Measurements from ENCODE around the gene KRTAP4-11.
"Not testable (repeated sequence)": the region's sequence is repeated elsewhere in the genome, so short reads cannot be mapped to it uniquely, and the experiment has no call there.

The KRTAP4-11 gene

GRCh38 chr17:41123991-41124371 lies 5.8 kb upstream of the KRTAP4-11 start, which contains the start of gene KRTAP4-12:
Gene KRTAP4-12 (minus strand): TSS chr17:41124182. CDS start chr17:41124122, 60 bp downstream.
- not testable (repeated sequence) for DNase-seq

DNA sequence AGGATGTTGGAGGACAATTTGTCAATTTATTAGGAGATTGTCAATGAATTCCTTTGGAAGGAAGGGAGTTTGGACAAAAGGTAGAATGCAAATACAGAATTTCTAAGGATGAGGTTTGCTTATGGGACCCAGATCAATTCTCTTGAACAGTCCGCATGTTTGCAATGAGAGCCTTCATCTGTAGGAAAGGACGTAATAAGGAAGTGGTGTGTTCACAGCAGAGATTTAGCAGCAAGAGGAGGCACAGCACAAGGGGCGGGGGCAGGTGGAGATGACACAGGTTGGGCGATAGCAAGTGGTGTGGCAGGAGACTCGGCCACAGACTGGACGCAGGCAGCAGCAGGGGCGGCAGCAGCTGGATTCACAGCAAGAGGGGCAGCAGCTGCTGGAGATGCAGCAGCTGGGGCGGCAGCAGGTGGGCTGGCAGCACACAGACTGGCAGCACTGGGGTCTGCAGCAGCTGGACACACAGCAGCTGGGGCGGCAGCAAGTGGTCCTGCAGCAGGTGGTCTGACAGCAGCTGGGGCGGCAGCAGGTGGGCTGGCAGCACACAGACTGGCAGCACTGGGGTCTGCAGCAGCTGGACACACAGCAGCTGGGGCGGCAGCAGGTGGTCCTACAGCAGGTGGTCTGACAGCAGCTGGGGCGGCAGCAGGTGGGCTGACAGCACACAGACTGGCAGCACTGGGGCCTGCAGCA lies 5.3 kb upstream of the KRTAP4-11 start:
- not testable (repeated sequence) for DNase-seq

- DNase-seq, result no peak
Measured at GRCh38 chr17:41121742-41122141, 3.6 kb upstream of the KRTAP4-11 start.

GRCh38 chr17:41119696-41120690 lies 1.8 kb upstream of the KRTAP4-11 start:
- not testable (repeated sequence) for DNase-seq

DNA sequence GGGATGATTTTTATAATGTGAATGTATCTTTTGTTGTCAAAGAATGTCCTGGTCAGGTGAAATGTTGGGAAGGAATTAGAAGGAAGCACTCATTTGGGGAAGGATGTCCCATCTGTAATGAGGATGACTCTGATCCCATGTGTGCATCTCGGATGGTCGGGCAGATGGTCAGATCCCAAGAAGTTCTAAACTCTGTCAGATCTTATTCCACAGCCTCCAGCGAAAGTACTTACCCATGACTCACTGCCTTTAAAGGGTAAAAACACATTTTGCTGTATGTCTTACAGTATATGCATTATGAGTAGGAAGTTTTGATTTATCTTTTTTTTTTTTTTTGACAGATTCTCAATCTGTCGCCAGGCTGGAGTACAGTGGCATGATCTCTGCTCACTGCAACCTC lies 548 bp upstream of the KRTAP4-11 start:
- no peak for DNase-seq

- DNase-seq, result no peak
Measured at GRCh38 chr17:41116297-41116696, 1.9 kb downstream of the KRTAP4-11 start.

- no peak for DNase-seq
Measured at GRCh38 chr17:41111151-41111885, 6.9 kb downstream of the KRTAP4-11 start.

DNA sequence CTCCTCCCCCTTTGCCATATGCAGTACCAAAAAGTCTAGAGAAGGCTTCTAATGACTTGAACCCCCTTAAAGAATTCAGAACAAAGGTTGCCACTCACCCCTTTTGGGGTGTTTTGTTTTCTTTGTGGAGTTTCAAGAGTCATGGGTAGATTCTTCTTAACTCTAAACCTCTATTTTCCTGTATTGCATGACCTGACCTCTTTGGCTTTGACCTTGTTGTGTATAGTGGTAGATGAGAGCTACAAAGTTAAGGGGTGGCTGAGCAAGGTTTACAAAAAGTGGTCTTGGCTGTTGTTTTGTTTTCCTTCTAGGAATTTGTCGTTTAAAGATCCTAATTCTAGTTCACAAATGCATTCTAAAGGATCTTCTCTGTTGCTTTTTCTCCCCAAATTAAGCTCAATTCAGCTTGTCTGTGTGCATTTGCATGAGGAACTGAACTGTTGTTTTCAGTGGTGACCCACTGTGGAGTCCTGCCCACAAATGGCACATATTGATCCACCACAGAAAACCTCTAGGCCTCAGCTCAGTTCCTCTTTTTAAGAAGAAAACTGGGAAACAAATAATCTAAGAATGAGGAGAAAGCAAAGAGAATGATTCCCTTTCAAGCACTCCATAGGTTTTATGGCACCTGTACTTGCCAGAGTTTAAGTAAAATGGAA lies 9.3 kb downstream of the KRTAP4-11 start:
- DNase-seq, result not testable (repeated sequence)

DNA sequence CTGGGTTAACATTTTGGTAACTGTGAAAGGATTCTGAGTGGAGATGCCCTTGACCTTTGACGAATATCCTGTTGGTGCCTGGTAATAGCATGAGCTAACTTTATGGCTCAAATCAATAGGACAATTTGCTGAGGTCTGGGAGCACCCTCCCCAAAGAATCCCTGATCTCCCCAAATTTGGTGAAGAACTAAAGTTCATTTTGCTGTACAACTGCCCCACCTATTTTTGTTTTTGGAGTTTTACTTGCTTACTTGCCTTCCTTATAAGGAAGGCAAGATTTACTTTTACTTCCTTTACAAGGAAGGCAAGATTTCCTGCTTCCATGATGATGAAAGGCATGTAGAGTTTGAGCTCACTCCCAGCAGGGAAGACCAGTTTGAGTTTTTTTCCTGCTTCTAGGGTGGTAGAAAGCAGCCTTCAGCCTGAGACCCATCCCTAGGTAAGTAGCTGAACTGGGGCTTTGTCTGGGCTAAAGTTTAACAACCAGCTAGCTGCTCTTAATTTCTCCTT lies 10.2 kb downstream of the KRTAP4-11 start:
- no peak for DNase-seq

- DNase-seq, result not testable (repeated sequence)
Measured at GRCh38 chr17:41105347-41105746, 12.8 kb downstream of the KRTAP4-11 start, which contains the start of gene KRTAP4-9. Gene KRTAP4-9 (plus strand): TSS chr17:41105389. CDS start chr17:41105389, 0 bp downstream.

DNA sequence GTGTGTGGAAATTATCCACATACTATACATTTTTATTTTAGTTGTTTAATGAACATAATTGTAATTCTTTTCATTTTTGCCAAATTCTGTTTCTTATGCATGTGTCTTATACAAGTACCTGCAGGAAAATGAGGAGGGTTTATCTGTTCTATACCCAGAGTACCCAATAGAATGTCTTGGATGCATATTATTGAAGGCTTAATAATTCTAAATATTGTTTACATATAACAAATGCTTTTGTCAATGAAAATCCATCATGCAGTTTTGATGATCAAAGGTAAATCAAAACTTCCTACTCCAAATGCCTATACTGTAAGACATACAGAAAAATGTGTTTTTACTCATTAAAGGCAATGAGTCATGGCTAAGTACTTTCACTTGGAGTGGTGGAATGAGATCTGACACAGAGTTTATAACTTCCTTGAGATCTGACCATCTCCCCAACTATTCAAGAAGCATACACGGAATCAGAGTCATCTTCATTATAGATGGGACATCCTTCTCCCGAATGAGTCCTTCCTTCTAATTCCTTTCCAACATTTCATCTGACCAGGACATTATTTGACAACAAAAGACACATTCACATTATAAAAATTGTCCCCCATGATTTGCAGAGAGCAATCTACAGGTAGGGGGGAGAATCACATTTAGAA lies 13.7 kb downstream of the KRTAP4-11 start:
- DNase-seq, result not testable (repeated sequence)

GRCh38 chr17:41103896-41104295 lies 14.3 kb downstream of the KRTAP4-11 start:
- DNase-seq, result no peak

- no peak for DNase-seq
Measured at GRCh38 chr17:41101586-41102259, 16.4 kb downstream of the KRTAP4-11 start, which contains the start of gene KRTAP4-16. Gene KRTAP4-16 (minus strand): TSS chr17:41102209. CDS start chr17:41102209, 0 bp downstream.

DNA sequence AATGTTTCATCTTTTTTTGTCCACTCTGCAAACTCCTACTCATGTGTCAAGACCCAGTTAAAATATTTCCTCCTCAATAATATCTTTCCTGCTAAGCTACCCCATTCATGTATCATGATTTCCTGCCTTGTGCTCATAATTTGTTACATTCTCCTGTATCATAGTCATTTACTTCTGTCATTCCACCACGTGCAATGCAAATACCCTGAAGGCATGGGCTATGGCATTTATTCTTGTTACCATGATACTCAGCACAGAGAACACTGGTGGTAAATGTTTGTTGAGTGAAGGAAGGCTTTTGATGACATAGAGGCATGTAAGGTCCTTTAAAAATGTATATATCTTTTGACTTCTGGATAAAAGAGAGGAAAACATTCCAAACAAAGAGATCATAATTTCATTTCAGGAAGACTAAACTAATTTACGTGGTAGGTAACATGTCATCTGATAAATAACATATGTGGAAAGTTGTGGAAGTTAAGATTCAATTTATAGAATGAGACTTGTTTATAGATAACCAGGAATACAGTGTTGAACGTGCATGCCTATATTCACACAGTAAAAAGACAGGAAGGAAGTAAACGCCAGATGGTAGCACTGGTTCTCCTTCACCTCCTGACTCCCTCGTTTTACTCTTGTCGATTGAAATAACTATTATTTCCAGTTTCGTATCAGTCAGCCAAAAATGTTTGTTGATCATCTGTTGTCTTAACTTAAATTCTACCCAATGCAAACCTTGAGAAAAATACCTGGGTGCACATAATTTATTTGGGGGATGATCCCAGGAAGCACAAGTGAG lies 18.3 kb downstream of the KRTAP4-11 start:
- DNase-seq, result not testable (repeated sequence)

DNA sequence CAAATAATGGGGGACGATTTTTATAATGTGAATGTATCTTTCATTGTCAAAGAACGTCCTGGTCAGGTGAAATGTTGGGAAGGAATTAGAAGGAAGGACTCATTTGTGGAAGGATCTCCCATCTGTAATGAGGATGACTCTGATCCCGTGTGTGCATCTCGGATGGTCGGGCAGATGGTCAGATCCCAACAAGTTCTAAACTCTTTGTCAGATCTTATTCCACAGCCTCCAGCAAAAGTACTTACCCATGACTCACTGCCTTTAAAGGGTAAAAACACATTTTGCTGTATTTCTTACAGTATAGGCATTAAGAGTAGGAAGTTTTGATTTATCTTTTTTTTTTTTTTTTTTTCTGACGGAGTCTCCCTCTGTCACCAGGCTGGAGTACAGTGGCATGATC lies 19.7 kb downstream of the KRTAP4-11 start:
- no peak for DNase-seq

DNA sequence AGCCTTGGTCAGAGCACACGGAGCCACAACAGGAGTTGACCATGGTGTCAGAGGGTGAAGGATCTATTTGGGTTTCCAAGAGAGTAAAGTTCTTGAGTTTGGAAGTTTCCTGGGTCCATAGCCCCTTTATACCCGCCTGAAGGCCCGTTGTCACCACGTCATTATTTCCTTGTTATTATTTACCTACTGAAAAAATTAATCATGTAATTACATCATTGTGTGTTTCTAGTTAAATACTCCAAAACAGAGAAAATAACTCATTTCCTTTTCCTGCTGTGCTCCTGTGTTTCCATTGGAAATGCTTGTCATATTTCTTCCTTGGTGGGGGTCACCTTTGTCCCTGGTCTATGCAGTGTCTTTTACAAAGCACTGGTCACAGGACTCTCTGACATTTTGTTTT lies 20.1 kb downstream of the KRTAP4-11 start, which contains the start of gene KRTAP4-8:
KRTAP4-8 (minus strand) TSS at position 101 of the 400 bp plus-strand sequence; CDS start at position 43, 58 bp downstream.
- DNase-seq, result no peak

- no peak for DNase-seq
Measured at GRCh38 chr17:41096055-41096454, 22.1 kb downstream of the KRTAP4-11 start.

DNA sequence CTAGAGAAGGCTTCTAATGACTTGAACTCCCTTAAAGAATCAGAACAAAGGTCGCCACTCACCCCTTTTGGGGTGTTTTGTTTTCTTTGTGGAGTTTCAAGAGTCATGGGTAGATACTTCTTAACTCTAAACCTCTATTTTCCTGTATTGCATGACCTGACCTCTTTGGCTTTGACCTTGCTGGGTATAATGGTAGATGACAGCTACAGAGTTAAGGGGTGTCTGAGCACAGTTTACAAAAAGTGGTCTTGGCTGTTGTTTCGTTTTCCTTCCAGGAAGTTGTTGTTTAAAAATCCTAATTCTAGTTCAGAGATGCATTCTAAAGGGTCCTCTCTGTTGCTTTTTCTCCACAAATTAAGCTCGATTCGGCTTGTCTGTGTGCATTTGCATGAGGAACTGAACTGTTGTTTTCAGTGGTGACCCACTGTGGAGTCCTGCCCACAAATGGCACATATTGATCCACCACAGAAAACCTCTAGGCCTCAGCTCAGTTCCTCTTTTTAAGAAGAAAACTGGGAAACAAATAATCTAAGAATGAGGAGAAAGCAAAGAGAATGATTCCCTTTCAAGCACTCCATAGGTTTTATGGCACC lies 29.3 kb downstream of the KRTAP4-11 start:
- DNase-seq, result not testable (repeated sequence)

Data from amygdala (tissue), 56 donors.